B cell (primary cell): ENCODE data around the gene ARHGAP18. TPM values are rescaled to one million over a fixed set of nuclear protein-coding genes. Genes with fewer than 3 reads are reported as not detected.
A peak's percentile ranks its signal among the peaks of the same experiment; 100 is the strongest.

Experiments
- ATAC-seq: fragments of 200-7000 bp; cut with Tn5 transposase; one replicate; pipeline ENCODE4 v1.10.0; 2021; ENCODE audit warnings: low read depth, mild to moderate bottlenecking, moderate number of reproducible peaks, moderate library complexity
- CTCF ChIA-PET: fragments of 350-600 bp; sonication (Branson Sonifier 250); formaldehyde crosslinking; loops from one replicate; lab custom pipeline; 2021; ENCODE audit warnings: antibody characterized with exemption, inconsistent platforms; lab: Charles Lee
- POLR2A ChIA-PET: fragments of 350-600 bp; sonication (Branson Sonifier 250); formaldehyde crosslinking; loops from one replicate; lab custom pipeline; 2021; ENCODE audit warnings: antibody characterized with exemption; lab: Charles Lee
- DNase-seq: peaks from one replicate; pipeline ENCODE4 v3.0.0; 2013
- H2AFZ ChIP-seq: 2 replicates; pipeline ENCODE4 v1.6.1; 2012; ENCODE audit warnings: mild to moderate bottlenecking, low read depth, low read length; ENCODE audit not compliant: insufficient read depth, poor library complexity, severe bottlenecking
- H3K27ac ChIP-seq, 2 donors: 1 replicate in 1 of 2; 2 replicates in 1 of 2; pipeline ENCODE4 v1.5.1; 2012 to 2013; ENCODE audit warnings: low read length in 2 of 2, mild to moderate bottlenecking in 2 of 2, moderate library complexity in 1 of 2
- H3K27me3 ChIP-seq, 4 experiments: fragments of 200-600 bp in 1 of 4; sonication (generic) in 1 of 4; replicated peaks in 1 of 4; 1 replicate in 2 of 4; 2 replicates in 2 of 4; pipeline versions ENCODE4 v1.6.1 to v1.7.0; 2013 to 2016; ENCODE audit warnings: low read length in 3 of 4, mild to moderate bottlenecking in 2 of 4, mixed read lengths in 1 of 4, moderate library complexity in 1 of 4; ENCODE audit not compliant: insufficient read depth in 4 of 4, control insufficient read depth in 3 of 4; ENCODE audit errors: control extremely low read depth in 1 of 4
- H3K36me3 ChIP-seq, 2 experiments: replicated peaks in 1 of 2; 1 replicate in 1 of 2; 2 replicates in 1 of 2; pipeline versions ENCODE4 v1.6.1 to v1.7.1; 2013; ENCODE audit warnings: low read length in 1 of 2; ENCODE audit not compliant: insufficient read depth in 2 of 2, control insufficient read depth in 1 of 2; ENCODE audit errors: control extremely low read depth in 1 of 2, extremely low read depth in 1 of 2
- H3K4me1 ChIP-seq, 2 donors: fragments of 200-600 bp in 1 of 2; sonication (generic) in 1 of 2; 1 replicate in 1 of 2; 2 replicates in 1 of 2; pipeline versions ENCODE4 v1.5.1 to v1.6.1; 2013 to 2017; ENCODE audit warnings: low read length in 2 of 2; ENCODE audit not compliant: control insufficient read depth in 2 of 2, insufficient read depth in 2 of 2
- H3K4me2 ChIP-seq: replicated peaks from 2 replicates; pipeline ENCODE3; 2012; ENCODE audit warnings: mild to moderate bottlenecking, low read depth, low read length; ENCODE audit not compliant: poor library complexity, severe bottlenecking
- H3K4me3 ChIP-seq, 5 experiments: fragments of 200-600 bp in 1 of 5; sonication (generic) in 1 of 5; 1 replicate in 3 of 5; 2 replicates in 2 of 5; pipeline versions ENCODE4 v1.5.1 to v1.7.0; 2011 to 2016; ENCODE audit warnings: low read length in 4 of 5, mild to moderate bottlenecking in 4 of 5, low read depth in 2 of 5, control low read depth in 1 of 5, moderate library complexity in 1 of 5; ENCODE audit not compliant: insufficient read depth in 1 of 5; ENCODE audit errors: control extremely low read depth in 1 of 5, extremely low read depth in 1 of 5
- H3K79me2 ChIP-seq: fragments of 200-600 bp; sonication (generic); one replicate; pipeline ENCODE4 v1.6.0; 2016; ENCODE audit warnings: low read length; ENCODE audit not compliant: control insufficient read depth, insufficient read depth
- H3K9ac ChIP-seq: fragments of 200-600 bp; sonication (generic); 2 replicates; pipeline ENCODE4 v1.6.1; 2017; ENCODE audit warnings: mild to moderate bottlenecking, low read length, moderate library complexity
- H3K9me3 ChIP-seq, 3 donors: one replicate each; pipeline versions ENCODE4 v1.6.1 to v1.7.1; 2013; ENCODE audit warnings: low read length in 2 of 3; ENCODE audit not compliant: control insufficient read depth in 2 of 3, insufficient read depth in 1 of 3; ENCODE audit errors: control extremely low read depth in 1 of 3
- H4K20me1 ChIP-seq: 2 replicates; pipeline ENCODE4 v1.6.0; 2012; ENCODE audit warnings: mild to moderate bottlenecking, low read length; ENCODE audit not compliant: insufficient read depth, control insufficient read depth, poor library complexity, severe bottlenecking
- H3K27ac Mint-ChIP-seq: one replicate; pipeline ENCODE4 v1.8.0; 2021; ENCODE audit warnings: mixed read lengths
- H3K27me3 Mint-ChIP-seq: one replicate; pipeline ENCODE4 v1.8.0; 2021; ENCODE audit warnings: mixed read lengths
- H3K4me1 Mint-ChIP-seq: one replicate; pipeline ENCODE4 v1.8.0; 2021; ENCODE audit warnings: mixed read lengths
- H3K4me3 Mint-ChIP-seq: one replicate; pipeline ENCODE4 v1.8.0; 2021; ENCODE audit warnings: mixed read lengths
- H3K9me3 Mint-ChIP-seq: one replicate; pipeline ENCODE4 v1.8.0; 2022; ENCODE audit warnings: mixed read lengths; ENCODE audit not compliant: insufficient read depth
- CTCF ChIP-seq: fragments of 200-600 bp; IDR thresholded peaks from one replicate; pipeline ENCODE4 v1.8.0; 2022; ENCODE audit warnings: antibody characterized with exemption, mild to moderate bottlenecking
- EZH2 ChIP-seq: IDR thresholded peaks from 2 replicates; pipeline ENCODE4 v1.6.1; 2012; ENCODE audit warnings: borderline replicate concordance, low read depth, mild to moderate bottlenecking, moderate library complexity, low read length; ENCODE audit not compliant: insufficient read depth, poor library complexity, severe bottlenecking
- WGBS: methylation state at CpG from one replicate; pipeline ENCODE4 v1.1.5; 2013; ENCODE audit warnings: missing lambda C conversion rate; ENCODE audit not compliant: insufficient coverage; 5-methylcytosine and 5-hydroxymethylcytosine counted together
- intact Hi-C: fragments of 100-400 bp; cut with micrococcal nuclease; formaldehyde crosslinking; loops from one replicate; pipeline ENCODE4 v1.10.0; 2022
- polyA plus RNA-seq: library from polyadenylated mRNA; depleted of rRNA; stranded (reverse); fragments of >200 nt; gene quantifications from 2 replicates; pipeline ENCODE4 v1.2.3, GENCODE V29; 2012
- total RNA-seq, 2 donors: library from RNA; stranded (reverse); fragments of 120-200 nt in 1 of 2; gene quantifications; 1 replicate in 1 of 2; 2 replicates in 1 of 2; pipeline versions ENCODE4 v1.2.3 to v1.2.4, GENCODE V29; 2013 to 2022

The ARHGAP18 gene
- total and polyA plus RNA-seq, 2 donors (not counting 1 experiment from before 2014, with no cell fraction given) = 0.95 to 3.9 TPM

GRCh38 chr6:129732034-129732433 is 22.1 kb upstream of the ARHGAP18 start:
- Mint-ChIP-seq H3K9me3 (no peaks in the 10 kb centered on the region), H3K27me3 (no peaks in the 10 kb centered on the region), H3K27ac (no peak overlapping the region), H3K4me3 (no peak overlapping the region), H3K4me1 (no peaks in the 10 kb centered on the region)
- ChIA-PET POLR2A (no interaction called here), CTCF (interaction anchor here (1.0 to 11.0 kb wide), 12 partner anchors 11 to 289 kb away, joined by 3 to 349 read pairs (median 12); partner anchors contain the start of gene ARHGAP18)
- H3K4me1 ChIP-seq = peaks cover 0 to 4% of the 10 kb centered on the region in 2 donors
- H3K4me2 ChIP-seq = no peak overlapping the region
- H3K9ac ChIP-seq = no peak overlapping the region
- H3K27ac ChIP-seq = no peak overlapping the region
- H3K27me3 ChIP-seq = no peaks in the 10 kb centered on the region
- ATAC-seq (no peak), DNase-seq (no peak)
- H3K79me2 ChIP-seq = no peaks in the 10 kb centered on the region
- no peaks in the 10 kb centered on the region for H3K36me3 ChIP-seq
- peak overlapping the region; percentile 18 for H2AFZ ChIP-seq
- no peaks in the 10 kb centered on the region for H4K20me1 ChIP-seq
- H3K9me3 ChIP-seq = no peaks in the 10 kb centered on the region
- intact Hi-C loops = no loop called here
- WGBS = no CpG with 5 or more reads among the region's 2 CpGs
- no peak for TF ChIP-seq CTCF
- TF ChIP-seq EZH2 = no peak
- no peak overlapping the region for H3K4me3 ChIP-seq

- Histone ChIP-seq H2AFZ (peak overlapping the region; percentile 18), H3K4me2 (no peak overlapping the region), H3K27me3 (no peaks in the 10 kb centered on the region), H3K27ac (no peak overlapping the region), H3K4me1 (peaks cover 0 to 4% of the 10 kb centered on the region in 2 donors), H3K36me3 (no peaks in the 10 kb centered on the region), H4K20me1 (no peaks in the 10 kb centered on the region), H3K4me3 (no peak overlapping the region), H3K9ac (no peak overlapping the region), H3K79me2 (no peaks in the 10 kb centered on the region), H3K9me3 (no peaks in the 10 kb centered on the region)
- Mint-ChIP-seq H3K9me3 (no peaks in the 10 kb centered on the region), H3K4me1 (no peaks in the 10 kb centered on the region), H3K27ac (no peak overlapping the region), H3K4me3 (no peak overlapping the region), H3K27me3 (no peaks in the 10 kb centered on the region)
- no peak for ATAC-seq
- DNase-seq = no peak
- CTCF ChIA-PET = interaction anchor here (0.8 to 11.0 kb wide), 25 partner anchors 12 to 290 kb away, joined by 3 to 349 read pairs (median 6); partner anchors contain the start of gene ARHGAP18
- no peak for TF ChIP-seq CTCF
- TF ChIP-seq EZH2 = no peak
- intact Hi-C loops = loop anchor here (2.0 kb wide), 1 partner anchor 111 kb away; no protein-coding TSS in a partner anchor
- WGBS = 83% methylated on average over 1 of the region's 4 CpGs
- POLR2A ChIA-PET = no interaction called here
Measured at GRCh38 chr6:129731428-129731827, 21.5 kb upstream of the ARHGAP18 start.
